Globus pallidus (tissue), 1 donor: ENCODE data around the gene MYH16.
"Not testable (repeated sequence)": the region's sequence is repeated elsewhere in the genome, so short reads cannot be mapped to it uniquely, and the experiment has no call there.

Source experiments
- DNase-seq: peaks from one replicate; pipeline ENCODE4 v3.0.0-alpha.2; 2015; ENCODE audit warnings: low spot score

The MYH16 gene

GRCh38 chr7:99272476-99273045 lies at the start of gene MYH16:
Gene MYH16, plus strand, starts transcription at chr7:99272839.
- no peak for DNase-seq

- not testable (repeated sequence) for DNase-seq
Measured at GRCh38 chr7:99224263-99224898, 48.3 kb upstream of the MYH16 start.

- no peak for DNase-seq
Measured at GRCh38 chr7:99224899-99225265, 47.8 kb upstream of the MYH16 start.

- DNase-seq: no peak
Measured at GRCh38 chr7:99229234-99229633, 43.4 kb upstream of the MYH16 start.

GRCh38 chr7:99232082-99232770 lies 40.4 kb upstream of the MYH16 start:
- DNase-seq: no peak

- DNase-seq: not testable (repeated sequence)
Measured at GRCh38 chr7:99232955-99233354, 39.7 kb upstream of the MYH16 start.

- no peak for DNase-seq
Measured at GRCh38 chr7:99234185-99234584, 38.5 kb upstream of the MYH16 start.

- no peak for DNase-seq
Measured at GRCh38 chr7:99235925-99236324, 36.7 kb upstream of the MYH16 start.

GRCh38 chr7:99237876-99238275 lies 34.8 kb upstream of the MYH16 start:
- DNase-seq: not testable (repeated sequence)

GRCh38 chr7:99238558-99239341 lies 33.9 kb upstream of the MYH16 start:
- DNase-seq: no peak

- DNase-seq: no peak
Measured at GRCh38 chr7:99242682-99243081, 30.0 kb upstream of the MYH16 start.

GRCh38 chr7:99243751-99244337 lies 28.8 kb upstream of the MYH16 start:
- no peak for DNase-seq

- DNase-seq: no peak
Measured at GRCh38 chr7:99244939-99245338, 27.7 kb upstream of the MYH16 start.

GRCh38 chr7:99248391-99249095 lies 24.1 kb upstream of the MYH16 start:
- no peak for DNase-seq

GRCh38 chr7:99249985-99250575 lies 22.6 kb upstream of the MYH16 start:
- no peak for DNase-seq

GRCh38 chr7:99252166-99252895 lies 20.3 kb upstream of the MYH16 start:
- DNase-seq: no peak

GRCh38 chr7:99253369-99253768 lies 19.3 kb upstream of the MYH16 start:
- DNase-seq: no peak

- DNase-seq: no peak
Measured at GRCh38 chr7:99254390-99254789, 18.2 kb upstream of the MYH16 start.

GRCh38 chr7:99255463-99255862 lies 17.2 kb upstream of the MYH16 start:
- DNase-seq: no peak

GRCh38 chr7:99257065-99257464 lies 15.6 kb upstream of the MYH16 start:
- DNase-seq: no peak

- no peak for DNase-seq
Measured at GRCh38 chr7:99257675-99258074, 15.0 kb upstream of the MYH16 start.
